GM21619 (cell line): ENCODE measurements around the gene CUTC.

Experiments used
- ATAC-seq: cut with Tn5 transposase; IDR thresholded peaks from one replicate; pipeline ENCODE4 v1.9.1; 2021; ENCODE audit not compliant: unreplicated experiment

The CUTC gene

GRCh38 chr10:99782447-99783286, 50.6 kb downstream of the CUTC start, which contains the start of gene ABCC2:
TSS of gene ABCC2 (plus strand) at chr10:99782640. CDS start at chr10:99782845, 205 bp downstream.
- ATAC-seq: no peak

DNA sequence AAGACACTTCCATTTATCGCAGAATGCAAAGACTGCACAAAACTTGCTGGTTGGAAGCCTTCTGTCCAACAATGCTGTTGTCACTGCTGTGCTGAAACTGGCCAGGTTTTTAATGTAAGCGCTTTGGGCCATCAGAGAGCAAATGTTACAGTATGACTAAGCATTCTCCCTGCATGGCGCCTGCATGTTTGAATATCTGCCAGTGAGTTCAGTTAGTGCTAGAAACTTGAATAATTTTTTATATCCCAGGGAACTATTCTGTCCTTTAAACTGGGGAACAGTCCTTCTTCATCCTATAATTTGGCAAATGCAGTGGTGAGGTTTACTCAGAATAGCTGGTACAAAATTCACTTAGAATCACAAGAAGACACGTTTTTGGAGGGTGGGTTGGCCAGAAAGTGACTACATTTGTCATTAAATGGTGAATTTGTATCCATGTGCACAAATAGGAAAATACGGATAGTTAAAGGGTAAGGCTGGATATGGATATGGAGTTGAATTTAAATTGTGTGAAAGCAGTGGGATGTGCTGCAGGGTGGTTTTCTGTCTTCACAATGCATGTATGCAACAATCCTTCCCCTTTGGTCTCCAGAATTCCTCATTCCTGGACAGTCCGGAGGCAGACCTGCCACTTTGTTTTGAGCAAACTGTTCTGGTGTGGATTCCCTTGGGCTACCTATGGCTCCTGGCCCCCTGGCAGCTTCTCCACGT, 52.1 kb downstream of the CUTC start:
- ATAC-seq: no peak

- ATAC-seq: no peak
Observed at GRCh38 chr10:99784727-99785441, 52.9 kb downstream of the CUTC start.

DNA sequence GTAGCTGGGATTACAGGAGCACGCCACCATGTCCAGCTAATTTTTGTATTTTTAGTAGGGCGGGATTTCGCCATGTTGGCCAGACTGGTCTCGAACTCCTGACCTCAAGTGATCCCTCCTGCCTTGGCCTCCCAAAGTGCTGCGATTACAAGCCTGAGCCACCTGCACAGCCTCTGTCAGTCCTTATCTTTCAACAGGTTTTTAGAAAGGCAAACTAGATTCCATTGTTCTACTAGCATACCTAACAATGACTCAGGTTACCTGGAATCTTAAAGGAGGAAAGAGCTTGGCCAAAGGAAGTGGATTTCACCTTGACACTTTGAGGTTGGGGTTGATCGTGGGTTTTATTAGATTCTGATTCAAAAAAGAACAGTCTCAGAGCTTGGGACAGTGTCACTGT, 53.6 kb downstream of the CUTC start:
- ATAC-seq: no peak

GRCh38 chr10:99787311-99787710, 55.3 kb downstream of the CUTC start:
- ATAC-seq: no peak

- no peak for ATAC-seq
Observed at GRCh38 chr10:99787782-99788445, 55.9 kb downstream of the CUTC start.

GRCh38 chr10:99788598-99789256, 56.7 kb downstream of the CUTC start:
- no peak for ATAC-seq

- ATAC-seq: no peak
Observed at GRCh38 chr10:99791831-99792230, 59.8 kb downstream of the CUTC start.

- no peak for ATAC-seq
Observed at GRCh38 chr10:99793819-99794218, 61.8 kb downstream of the CUTC start.

DNA sequence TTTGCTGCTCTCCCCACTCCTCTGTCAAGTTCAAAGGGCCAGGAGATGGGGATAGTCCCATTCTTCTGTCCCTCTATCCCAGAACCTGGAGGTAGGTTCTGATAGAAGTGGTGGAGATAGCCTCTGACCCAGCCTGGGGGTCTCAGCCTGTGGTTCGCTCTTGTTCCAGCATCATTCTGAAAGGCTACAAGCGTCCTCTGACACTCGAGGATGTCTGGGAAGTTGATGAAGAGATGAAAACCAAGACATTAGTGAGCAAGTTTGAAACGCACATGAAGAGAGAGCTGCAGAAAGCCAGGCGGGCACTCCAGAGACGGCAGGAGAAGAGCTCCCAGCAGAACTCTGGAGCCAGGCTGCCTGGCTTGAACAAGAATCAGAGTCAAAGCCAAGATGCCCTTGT, 64.9 kb downstream of the CUTC start:
- ATAC-seq: no peak

DNA sequence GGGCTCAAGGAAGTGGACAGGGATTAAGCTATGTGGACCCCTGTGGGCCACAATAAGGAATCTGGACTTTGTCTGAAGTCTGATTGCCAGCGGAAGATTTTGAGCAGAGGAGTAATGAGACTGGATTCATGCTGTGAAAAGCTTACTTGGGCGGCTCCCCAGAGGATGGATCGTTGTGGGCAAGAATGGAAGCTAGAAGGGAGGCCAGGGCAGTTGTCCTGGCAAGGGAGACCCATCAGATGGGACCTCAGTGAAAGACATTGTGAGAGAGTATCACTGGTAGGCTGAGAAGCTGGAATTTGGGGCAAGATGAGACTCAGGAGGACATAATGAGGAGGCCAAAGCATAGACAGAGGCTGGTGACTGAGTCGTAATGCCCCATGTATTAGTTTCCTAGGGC, 66.0 kb downstream of the CUTC start:
- ATAC-seq: no peak

GRCh38 chr10:99798920-99799319, 66.9 kb downstream of the CUTC start:
- no peak for ATAC-seq

DNA sequence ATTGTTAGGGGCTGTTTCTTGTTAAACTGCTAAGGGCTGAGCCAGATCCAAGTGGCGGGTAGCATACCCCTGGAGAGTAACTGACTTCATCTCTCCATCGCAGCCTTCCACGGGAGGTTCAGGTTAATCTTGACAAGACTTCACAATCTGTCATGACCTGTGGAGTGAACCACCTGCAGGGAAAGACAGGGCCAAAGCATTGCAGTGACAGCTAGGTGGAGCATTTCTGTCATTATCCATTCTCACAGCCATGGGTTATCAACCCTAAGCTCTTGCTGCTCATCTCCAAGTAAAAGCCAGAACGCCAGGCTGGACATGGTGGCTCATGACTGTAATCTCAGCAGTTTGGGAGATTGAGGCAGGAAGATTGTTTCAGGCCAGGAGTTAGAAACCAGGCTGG, 67.6 kb downstream of the CUTC start:
- ATAC-seq: no peak

DNA sequence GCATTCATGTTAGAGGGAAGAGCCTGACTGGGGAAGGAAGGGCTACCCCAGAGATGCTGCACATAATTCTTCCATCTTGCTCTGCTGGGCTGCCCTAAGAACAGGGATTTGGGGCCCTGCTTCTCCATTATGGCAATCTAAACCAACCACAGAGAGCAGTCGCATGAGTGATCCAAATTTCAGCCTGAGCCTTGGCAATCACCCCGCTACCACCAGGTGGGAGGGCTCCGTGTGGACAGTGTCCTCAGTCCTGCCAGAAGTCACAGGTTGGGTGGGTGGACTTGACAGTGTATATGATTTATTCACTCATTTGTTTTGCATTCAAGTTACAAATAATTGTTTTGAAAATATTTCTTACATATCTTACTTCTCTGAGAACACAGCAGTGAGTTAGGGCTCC, 72.4 kb downstream of the CUTC start:
- ATAC-seq: no peak

- ATAC-seq: no peak
Observed at GRCh38 chr10:99805190-99805589, 73.2 kb downstream of the CUTC start.
